MG63 (cell line): ENCODE results near the gene EPB41L1. TPM values are rescaled to one million over a fixed set of nuclear protein-coding genes. Genes with fewer than 3 reads are reported as not detected.

Experiments used
- DNase-seq: peaks from one replicate; pipeline ENCODE4 v3.0.0-alpha.2; 2020
- H3K27me3 ChIP-seq: fragments of 250-450 bp; sonication (Bioruptor Pico); 2 replicates; pipeline ENCODE4 v1.5.1; 2020; ENCODE audit warnings: mild to moderate bottlenecking, moderate library complexity
- H3K36me3 ChIP-seq: fragments of 250-450 bp; sonication (Bioruptor Pico); 2 replicates; pipeline ENCODE4 v1.5.1; 2020; ENCODE audit warnings: mild to moderate bottlenecking, moderate library complexity
- H3K4me3 ChIP-seq: fragments of 250-450 bp; sonication (Bioruptor Pico); 2 replicates; pipeline ENCODE4 v1.5.1; 2020; ENCODE audit warnings: mild to moderate bottlenecking, moderate library complexity
- H3K9me3 ChIP-seq: fragments of 250-450 bp; sonication (Bioruptor Pico); 2 replicates; pipeline ENCODE4 v1.5.1; 2020; ENCODE audit warnings: mild to moderate bottlenecking, moderate library complexity
- total RNA-seq: library from RNA; depleted of rRNA; stranded (reverse); fragments of >200 nt; shearing (Covaris generic); gene quantifications from 2 replicates; pipeline ENCODE4 v1.2.3, GENCODE V29; 2014; ENCODE audit warnings: low replicate concordance

The EPB41L1 gene
- total RNA-seq, 1 experiment from 2014 or later = 11.7 TPM

- no peak for DNase-seq
- no peaks in the 10 kb centered on the region for H3K27me3 ChIP-seq
Observed at GRCh38 chr20:36218380-36219064, 64.0 kb downstream of the EPB41L1 start.

GRCh38 chr20:36219671-36220220 lies 65.2 kb downstream of the EPB41L1 start:
- Histone ChIP-seq H3K4me3 (no peak overlapping the region), H3K27me3 (no peaks in the 10 kb centered on the region), H3K9me3 (no peaks in the 10 kb centered on the region), H3K36me3 (no peaks in the 10 kb centered on the region)
- no peak for DNase-seq

More at GRCh38 chr20:36218380-36219064, 64.0 kb downstream of the EPB41L1 start:
- no peaks in the 10 kb centered on the region for H3K36me3 ChIP-seq
- no peaks in the 10 kb centered on the region for H3K9me3 ChIP-seq
- H3K4me3 ChIP-seq = no peak overlapping the region

- DNase-seq = no peak
- Histone ChIP-seq H3K27me3 (no peaks in the 10 kb centered on the region), H3K36me3 (no peaks in the 10 kb centered on the region), H3K9me3 (no peaks in the 10 kb centered on the region), H3K4me3 (no peak overlapping the region)
Observed at GRCh38 chr20:36225666-36226065, 71.1 kb downstream of the EPB41L1 start.

- H3K9me3 ChIP-seq = no peaks in the 10 kb centered on the region
- no peak for DNase-seq
- no peaks in the 10 kb centered on the region for H3K27me3 ChIP-seq
- no peak overlapping the region for H3K4me3 ChIP-seq
- H3K36me3 ChIP-seq = no peaks in the 10 kb centered on the region
Observed at GRCh38 chr20:36228770-36229169, 74.2 kb downstream of the EPB41L1 start.

GRCh38 chr20:36230019-36230418 lies 75.5 kb downstream of the EPB41L1 start:
- H3K27me3 ChIP-seq = no peaks in the 10 kb centered on the region
- H3K4me3 ChIP-seq = no peak overlapping the region
- H3K36me3 ChIP-seq = no peaks in the 10 kb centered on the region
- H3K9me3 ChIP-seq = no peaks in the 10 kb centered on the region
- DNase-seq = no peak

- no peaks in the 10 kb centered on the region for H3K27me3 ChIP-seq
Observed at GRCh38 chr20:36231331-36231730, 76.8 kb downstream of the EPB41L1 start.

GRCh38 chr20:36234771-36235320 lies 80.3 kb downstream of the EPB41L1 start:
- Histone ChIP-seq H3K36me3 (peaks cover 21% of the 10 kb centered on the region), H3K9me3 (no peaks in the 10 kb centered on the region), H3K27me3 (no peaks in the 10 kb centered on the region), H3K4me3 (no peak overlapping the region)
- no peak for DNase-seq

More at GRCh38 chr20:36231331-36231730, 76.8 kb downstream of the EPB41L1 start:
- DNase-seq = no peak
- Histone ChIP-seq H3K9me3 (no peaks in the 10 kb centered on the region), H3K36me3 (no peaks in the 10 kb centered on the region; the same call in 1 of the 2 replicates), H3K4me3 (no peak overlapping the region)

- H3K4me3 ChIP-seq = peak within 1 kb of the TSS; percentile 100
- DNase-seq = peak; percentile 85
- no peaks in the 10 kb centered on the region for H3K9me3 ChIP-seq
- H3K36me3 ChIP-seq = peaks cover 34% of the 10 kb centered on the region
- H3K27me3 ChIP-seq = no peaks in the 10 kb centered on the region
Observed at GRCh38 chr20:36235892-36236785, 81.6 kb downstream of the EPB41L1 start, which contains the start of gene AAR2. AAR2 (plus strand) TSS chr20:36236478; CDS start chr20:36239869, 3,391 bp downstream.

- Histone ChIP-seq H3K36me3 (peaks cover 40% of the 10 kb centered on the region), H3K4me3 (peak overlapping the region; percentile 100), H3K9me3 (no peaks in the 10 kb centered on the region), H3K27me3 (no peaks in the 10 kb centered on the region)
- no peak for DNase-seq
Observed at GRCh38 chr20:36236786-36237121, 82.2 kb downstream of the EPB41L1 start.

- peak overlapping the region; percentile 100 for H3K4me3 ChIP-seq
- no peak for DNase-seq
- H3K36me3 ChIP-seq = peaks cover 44% of the 10 kb centered on the region
- H3K9me3 ChIP-seq = no peaks in the 10 kb centered on the region
- no peaks in the 10 kb centered on the region for H3K27me3 ChIP-seq
Observed at GRCh38 chr20:36237477-36237876, 82.9 kb downstream of the EPB41L1 start.

GRCh38 chr20:36238153-36238552 lies 83.6 kb downstream of the EPB41L1 start:
- peaks cover 51% of the 10 kb centered on the region for H3K36me3 ChIP-seq
- H3K9me3 ChIP-seq = no peaks in the 10 kb centered on the region
- no peak for DNase-seq
- peak overlapping the region; percentile 1; the same call in 1 of the 2 replicates for H3K4me3 ChIP-seq
- no peaks in the 10 kb centered on the region for H3K27me3 ChIP-seq

- no peaks in the 10 kb centered on the region for H3K9me3 ChIP-seq
- no peak overlapping the region for H3K4me3 ChIP-seq
- no peaks in the 10 kb centered on the region for H3K27me3 ChIP-seq
- no peak for DNase-seq
- H3K36me3 ChIP-seq = peaks cover 57% of the 10 kb centered on the region
Observed at GRCh38 chr20:36238760-36239159, 84.2 kb downstream of the EPB41L1 start.

- DNase-seq = no peak
- Histone ChIP-seq H3K9me3 (no peaks in the 10 kb centered on the region), H3K4me3 (no peak overlapping the region), H3K27me3 (no peaks in the 10 kb centered on the region), H3K36me3 (peaks cover 70% of the 10 kb centered on the region)
Observed at GRCh38 chr20:36240076-36240475, 85.5 kb downstream of the EPB41L1 start.

- Histone ChIP-seq H3K36me3 (peaks cover 83% of the 10 kb centered on the region), H3K9me3 (no peaks in the 10 kb centered on the region), H3K4me3 (no peak overlapping the region), H3K27me3 (no peaks in the 10 kb centered on the region)
- no peak for DNase-seq
Observed at GRCh38 chr20:36241678-36242077, 87.1 kb downstream of the EPB41L1 start.

- no peak for DNase-seq
- no peaks in the 10 kb centered on the region for H3K27me3 ChIP-seq
- peaks cover 92% of the 10 kb centered on the region for H3K36me3 ChIP-seq
- no peaks in the 10 kb centered on the region for H3K9me3 ChIP-seq
- H3K4me3 ChIP-seq = no peak overlapping the region
Observed at GRCh38 chr20:36243726-36244125, 89.2 kb downstream of the EPB41L1 start.

GRCh38 chr20:36246401-36246800 lies 91.9 kb downstream of the EPB41L1 start:
- H3K4me3 ChIP-seq = no peak overlapping the region
- H3K27me3 ChIP-seq = no peaks in the 10 kb centered on the region
- H3K36me3 ChIP-seq = peaks cover 91% of the 10 kb centered on the region
- H3K9me3 ChIP-seq = no peaks in the 10 kb centered on the region
- DNase-seq = no peak

- H3K27me3 ChIP-seq = no peaks in the 10 kb centered on the region
- no peak overlapping the region for H3K4me3 ChIP-seq
- H3K36me3 ChIP-seq = peaks cover 87% of the 10 kb centered on the region
- no peak for DNase-seq
- H3K9me3 ChIP-seq = no peaks in the 10 kb centered on the region
Observed at GRCh38 chr20:36248836-36249235, 94.3 kb downstream of the EPB41L1 start.
